Vagina (tissue), 2 donors: ENCODE results near the gene NRG3. TPM values are rescaled to one million over a fixed set of nuclear protein-coding genes. Genes with fewer than 3 reads are reported as not detected.

Experiments
- DNase-seq, 2 donors: peaks; one replicate each; pipeline ENCODE4 v3.0.0-alpha.2; 2017; ENCODE audit errors: extremely low spot score in 2 of 2
- H3K27ac ChIP-seq: fragments of 200-600 bp; sonication (generic); one replicate; pipeline ENCODE4 v1.5.1; 2019
- H3K27me3 ChIP-seq: fragments of 200-600 bp; sonication (generic); one replicate; pipeline ENCODE4 v1.5.1; 2019
- H3K36me3 ChIP-seq, 2 donors: fragments of 200-600 bp; sonication (generic); one replicate each; pipeline ENCODE4 v1.5.1; 2017 to 2019
- H3K4me1 ChIP-seq: fragments of 200-600 bp; sonication (generic); one replicate; pipeline ENCODE4 v1.5.1; 2019
- H3K4me3 ChIP-seq, 2 donors: fragments of 200-600 bp; sonication (generic); 1 replicate in 1 of 2; 2 replicates in 1 of 2; pipeline ENCODE4 v1.5.1; 2016 to 2019
- H3K9me3 ChIP-seq: fragments of 200-600 bp; sonication (generic); one replicate; pipeline ENCODE4 v1.5.1; 2019
- CTCF ChIP-seq, 3 experiments: fragments of 450-650 bp in 2 of 3; fragments of 200-600 bp in 1 of 3; sonication (generic) in 1 of 3; IDR thresholded peaks; one replicate each; pipeline ENCODE4 v1.5.1; 2017 to 2019; ENCODE audit warnings: antibody characterized with exemption in 3 of 3, mild to moderate bottlenecking in 2 of 3, moderate library complexity in 2 of 3
- POLR2A ChIP-seq, 2 donors: fragments of 450-650 bp; IDR thresholded peaks; one replicate each; pipeline ENCODE4 v1.6.1; 2017; ENCODE audit warnings: antibody characterized with exemption in 2 of 2, mild to moderate bottlenecking in 2 of 2, moderate library complexity in 2 of 2
- POLR2AphosphoS5 ChIP-seq, 2 donors: sonication (generic); formaldehyde crosslinking; IDR thresholded peaks; one replicate each; pipeline ENCODE4 v1.9.0; 2017; ENCODE audit warnings: antibody characterized with exemption in 2 of 2, mild to moderate bottlenecking in 2 of 2, low read depth in 1 of 2; ENCODE audit not compliant: insufficient read depth in 1 of 2
- intact Hi-C: fragments of 100-400 bp; cut with DNase I; formaldehyde crosslinking; loops from one replicate; pipeline ENCODE4 v1.15.1; 2023
- total RNA-seq: library from RNA; depleted of rRNA; stranded (reverse); fragments of >200 nt; gene quantifications from one replicate; pipeline ENCODE4 v1.2.3, GENCODE V29; 2016

Gene NRG3
- total RNA-seq, 1 donor from 2014 or later, result not detected

DNA sequence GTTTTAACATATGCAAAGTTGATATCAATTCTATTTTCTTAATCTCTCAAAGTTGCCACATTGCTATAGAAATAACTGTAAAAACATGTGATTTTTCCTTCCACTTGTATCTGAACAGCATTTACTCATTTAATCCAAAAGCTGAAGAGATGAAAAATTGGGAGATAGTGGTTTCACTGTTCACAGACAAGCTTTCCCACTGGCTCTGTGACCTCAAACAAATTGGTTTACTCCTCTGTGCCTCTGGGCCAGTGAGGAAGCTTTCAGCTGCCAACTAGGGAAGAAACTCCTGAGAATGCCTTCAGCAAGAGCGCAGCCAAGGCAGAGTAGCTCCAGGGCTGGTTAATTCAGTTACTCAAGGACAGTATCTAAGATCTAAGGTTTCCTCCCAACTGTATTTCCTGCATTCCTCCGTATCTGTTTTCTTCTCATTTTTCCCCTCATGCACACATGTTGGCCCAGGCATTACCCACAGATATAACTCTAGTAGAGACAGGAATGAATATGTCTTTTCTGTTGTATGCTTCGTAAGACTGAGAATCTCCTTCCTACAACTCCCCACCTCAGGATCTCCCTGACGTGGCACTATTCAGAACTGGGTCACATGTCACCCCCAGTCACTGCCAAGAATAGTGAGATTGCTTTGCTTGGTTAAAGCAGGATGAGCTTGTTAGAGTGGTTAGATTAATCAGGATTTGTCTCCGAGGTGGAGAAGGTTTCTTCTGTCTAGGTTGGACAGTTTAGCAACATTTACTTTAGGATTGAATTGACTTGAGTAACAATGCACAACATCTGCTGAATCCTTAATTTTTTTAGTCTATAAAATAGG lies 315.7 kb downstream of the NRG3 start:
- H3K4me1 ChIP-seq, result no peaks in the 10 kb centered on the region
- H3K27me3 ChIP-seq, result no peaks in the 10 kb centered on the region
- TF ChIP-seq POLR2AphosphoS5 (IDR thresholded peaks at IDR 0.05; ENCODE audit: insufficient read depth in 1 of 2, low read depth in 1 of 2), result no peak
- no peak for TF ChIP-seq POLR2A (IDR thresholded peaks at IDR 0.05)
- TF ChIP-seq CTCF (IDR thresholded peaks at IDR 0.05), result no peak
- no peak overlapping the region for H3K4me3 ChIP-seq
- no peak overlapping the region for H3K27ac ChIP-seq
- DNase-seq, result no peak
- no peaks in the 10 kb centered on the region for H3K36me3 ChIP-seq
- H3K9me3 ChIP-seq, result no peaks in the 10 kb centered on the region
- intact Hi-C loops, result no loop called here

- Histone ChIP-seq H3K9me3 (no peaks in the 10 kb centered on the region), H3K4me1 (no peaks in the 10 kb centered on the region), H3K27me3 (no peaks in the 10 kb centered on the region), H3K4me3 (no peak overlapping the region), H3K36me3 (no peaks in the 10 kb centered on the region), H3K27ac (no peak overlapping the region)
- intact Hi-C loops, result no loop called here
- DNase-seq, result no peak
- no peak for TF ChIP-seq POLR2A (IDR thresholded peaks at IDR 0.05)
- TF ChIP-seq CTCF (IDR thresholded peaks at IDR 0.05), result no peak
- no peak for TF ChIP-seq POLR2AphosphoS5 (IDR thresholded peaks at IDR 0.05; ENCODE audit: insufficient read depth in 1 of 2, low read depth in 1 of 2)
Measured at GRCh38 chr10:82191653-82192052, 316.7 kb downstream of the NRG3 start.

- H3K4me1 ChIP-seq, result no peaks in the 10 kb centered on the region
- no peaks in the 10 kb centered on the region for H3K9me3 ChIP-seq
- H3K4me3 ChIP-seq, result no peak overlapping the region
- intact Hi-C loops, result no loop called here
- no peaks in the 10 kb centered on the region for H3K27me3 ChIP-seq
- H3K36me3 ChIP-seq, result no peaks in the 10 kb centered on the region
- TF ChIP-seq POLR2A (IDR thresholded peaks at IDR 0.05) (no peak), CTCF (IDR thresholded peaks at IDR 0.05) (no peak)
- no peak for DNase-seq
- no peak overlapping the region for H3K27ac ChIP-seq
Measured at GRCh38 chr10:82192665-82193064, 317.7 kb downstream of the NRG3 start.

DNA sequence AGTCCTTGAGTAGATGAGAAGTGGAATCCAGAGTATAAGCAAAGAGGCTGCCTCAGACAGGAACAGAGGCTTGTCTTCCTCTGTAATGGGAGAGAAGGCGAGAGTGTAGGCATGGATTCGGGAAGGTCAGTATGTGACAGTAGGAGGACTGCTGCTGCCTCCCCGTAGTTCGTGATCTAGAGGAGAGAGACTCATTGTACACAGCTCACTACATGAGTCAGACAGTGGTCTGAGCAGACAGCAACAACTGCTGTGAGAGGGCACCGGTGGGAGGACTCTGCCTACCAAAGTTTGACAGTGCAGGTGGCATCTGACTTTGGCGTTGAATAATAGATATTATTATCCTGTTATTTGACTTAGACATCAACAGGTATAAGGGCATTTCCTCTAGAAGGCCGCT lies 319.4 kb downstream of the NRG3 start:
- H3K27ac ChIP-seq, result no peak overlapping the region

More for the DNA sequence above, 319.4 kb downstream of the NRG3 start:
- H3K4me3 ChIP-seq, result no peak overlapping the region
- no peak for DNase-seq
- intact Hi-C loops, result no loop called here
- no peaks in the 10 kb centered on the region for H3K36me3 ChIP-seq
- no peaks in the 10 kb centered on the region for H3K27me3 ChIP-seq
- H3K4me1 ChIP-seq, result no peaks in the 10 kb centered on the region
- TF ChIP-seq CTCF (IDR thresholded peaks at IDR 0.05) (no peak), POLR2A (IDR thresholded peaks at IDR 0.05) (no peak), POLR2AphosphoS5 (IDR thresholded peaks at IDR 0.05; ENCODE audit: insufficient read depth in 1 of 2, low read depth in 1 of 2) (no peak)
- no peaks in the 10 kb centered on the region for H3K9me3 ChIP-seq
